Activated CD8-positive, alpha-beta memory T cell treated with anti-CD3 and anti-CD28 coated beads for 36 hours (primary cell): ENCODE results near the gene MCOLN3. TPM values are rescaled to one million over a fixed set of nuclear protein-coding genes. Genes with fewer than 3 reads are reported as not detected.
"Not testable (repeated sequence)": the region's sequence is repeated elsewhere in the genome, so short reads cannot be mapped to it uniquely, and the experiment has no call there.

Experiments
- CTCF ChIA-PET: fragments of 350-600 bp; sonication (Branson Sonifier 250); formaldehyde crosslinking; loops from one replicate; lab custom pipeline; 2021; ENCODE audit warnings: antibody characterized with exemption; lab: Charles Lee
- POLR2A ChIA-PET: fragments of 350-600 bp; sonication (Branson Sonifier 250); formaldehyde crosslinking; loops from one replicate; lab custom pipeline; 2021; ENCODE audit warnings: antibody characterized with exemption; lab: Charles Lee
- total RNA-seq, 2 experiments: library from RNA; stranded (reverse); gene quantifications; one replicate each; pipeline ENCODE4 v1.2.3, GENCODE V29; 2021

The MCOLN3 gene
- total RNA-seq, 2 experiments from 2014 or later = 0.32 to 0.46 TPM

DNA sequence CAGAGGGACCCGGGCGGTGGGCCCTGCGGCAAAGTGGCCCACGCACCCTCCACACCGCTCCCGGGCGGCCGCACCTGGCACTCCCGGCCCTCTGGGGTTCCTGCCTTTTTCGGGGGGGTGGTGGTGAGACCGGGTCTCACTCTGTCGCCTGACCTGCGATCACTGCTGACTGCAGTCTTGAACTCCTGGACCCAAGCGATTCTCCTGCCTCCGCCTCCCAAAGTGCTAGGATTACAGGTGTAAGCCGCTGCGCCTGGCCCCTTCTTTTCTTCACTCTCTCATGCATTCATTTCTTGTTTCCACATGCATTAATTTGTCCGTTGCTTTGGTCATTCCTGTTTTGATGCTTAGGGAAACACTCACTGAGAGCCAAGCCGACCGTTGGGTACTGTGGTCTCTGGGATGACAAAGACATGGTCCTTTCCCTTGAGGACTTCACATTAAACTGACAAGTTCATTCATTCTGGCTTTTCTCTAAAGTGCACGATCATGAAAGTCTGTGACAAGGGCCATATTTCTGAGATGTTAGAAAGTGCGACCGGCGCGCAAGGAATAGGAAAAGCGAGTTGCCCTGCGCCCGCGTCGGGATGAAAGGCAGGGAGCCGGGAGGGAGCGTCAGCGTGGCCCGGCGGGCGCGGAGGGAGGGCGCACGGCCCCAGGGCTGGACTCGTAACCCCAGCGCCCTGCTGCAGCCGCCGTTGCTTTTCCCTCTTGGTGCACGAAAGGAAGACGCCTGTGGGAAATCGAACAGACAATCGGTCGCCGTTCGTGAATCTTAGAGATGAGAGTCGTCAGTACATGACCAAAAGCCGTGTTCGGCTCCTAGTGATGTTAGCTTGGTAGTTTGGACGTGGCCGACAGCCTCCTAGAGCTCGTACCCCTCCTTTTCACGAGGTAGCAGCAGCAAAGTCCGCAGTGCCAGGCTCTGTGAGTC lies 50.4 kb downstream of the MCOLN3 start:
- ChIA-PET POLR2A (no interaction called here), CTCF (interaction anchor here (0.7 to 2.5 kb wide), 4 partner anchors 30 to 262 kb away, joined by 3 to 9 read pairs (median 4); partner anchors contain the start of gene C1orf52)

GRCh38 chr1:84996846-84997666 lies 51.2 kb downstream of the MCOLN3 start, which contains the start of gene MCOLN2:
TSS of gene MCOLN2 (minus strand) at chr1:84997113. CDS start at chr1:84996872, 241 bp downstream.
- POLR2A ChIA-PET = interaction anchor here (0.6 to 2.3 kb wide), 4 partner anchors 27 to 169 kb away, joined by 3 to 5 read pairs (median 4); no protein-coding TSS in a partner anchor
- CTCF ChIA-PET = interaction anchor here (1.2 to 2.5 kb wide), 3 partner anchors 25 to 52 kb away, joined by 4 to 18 read pairs (median 9); no protein-coding TSS in a partner anchor

DNA sequence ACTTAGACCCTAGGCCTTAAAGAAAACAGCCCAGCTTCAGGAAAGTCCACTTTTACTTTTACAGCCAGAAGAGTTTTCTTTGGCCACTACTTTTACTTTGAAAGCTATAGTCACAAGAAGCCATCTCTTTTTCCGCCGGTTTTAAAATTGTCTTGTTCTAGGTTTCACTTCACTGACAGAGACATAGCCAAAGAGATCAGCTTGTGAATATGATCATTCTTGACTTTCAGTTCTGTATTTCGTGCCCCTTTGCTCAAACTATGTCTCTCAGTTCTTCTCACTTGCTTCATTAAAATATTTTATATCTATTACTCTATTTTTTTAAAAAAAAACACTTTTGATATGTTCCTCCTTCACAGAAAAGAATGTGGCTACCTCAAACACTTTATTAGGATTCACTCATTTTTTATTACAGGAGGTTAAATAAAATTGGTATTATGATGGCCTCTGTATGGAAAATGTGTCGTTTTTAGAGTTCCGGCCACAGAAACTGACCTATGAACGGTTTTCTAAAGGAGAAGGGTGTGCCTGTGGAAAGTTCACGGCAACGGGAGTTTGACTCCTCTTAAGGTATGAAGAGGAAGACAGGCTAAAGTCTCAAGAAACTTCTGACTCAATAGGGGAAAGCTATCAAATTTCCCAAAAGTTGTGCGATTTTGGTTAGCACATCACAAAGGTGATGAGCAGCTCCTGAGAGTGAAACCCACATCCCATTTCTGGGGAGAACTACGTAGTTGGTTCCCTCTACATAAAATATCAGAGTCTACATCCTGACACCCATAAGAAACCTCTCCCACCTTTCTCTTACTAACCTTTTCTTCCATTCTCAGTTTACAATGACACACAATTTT lies 52.6 kb downstream of the MCOLN3 start:
- CTCF ChIA-PET = interaction anchor here (0.7 to 2.5 kb wide), 5 partner anchors 24 to 51 kb away, joined by 3 to 18 read pairs (median 4); no protein-coding TSS in a partner anchor
- POLR2A ChIA-PET = interaction anchor here (0.6 to 2.3 kb wide), 7 partner anchors 24 to 271 kb away, joined by 3 to 9 read pairs (median 5); no protein-coding TSS in a partner anchor

GRCh38 chr1:84991097-84991920 lies 57.0 kb downstream of the MCOLN3 start:
- ChIA-PET CTCF (interaction anchor here (0.9 to 2.3 kb wide), 3 partner anchors 36 to 48 kb away, joined by 3 to 7 read pairs (median 3); no protein-coding TSS in a partner anchor), POLR2A (interaction anchor here (0.5 to 0.7 kb wide), 2 partner anchors 20 to 902 kb away, joined by 3 read pairs; no protein-coding TSS in a partner anchor)

DNA sequence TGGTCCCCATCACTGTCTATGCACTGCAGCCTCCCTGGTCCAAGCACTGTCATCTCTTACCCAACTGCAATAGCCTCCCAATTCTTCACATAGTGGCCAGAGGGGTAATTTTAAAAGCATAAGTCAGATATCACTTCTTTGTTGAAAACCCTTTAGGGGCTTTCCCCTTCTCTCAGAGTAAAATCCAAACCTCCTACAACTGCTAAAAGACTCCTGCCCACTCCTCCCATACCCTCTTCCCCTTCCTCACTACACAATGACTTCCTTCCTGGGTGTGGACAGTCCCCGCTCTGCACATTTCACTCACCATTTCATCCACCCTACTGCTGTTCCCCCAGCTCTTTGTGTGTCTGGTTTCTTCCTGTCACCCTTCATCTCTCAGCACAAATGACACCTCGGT lies 59.7 kb downstream of the MCOLN3 start:
- CTCF ChIA-PET = no interaction called here
- POLR2A ChIA-PET = no interaction called here

- CTCF ChIA-PET, POLR2A ChIA-PET: not testable (repeated sequence)
Measured at GRCh38 chr1:84986561-84986960, 61.7 kb downstream of the MCOLN3 start.

- POLR2A ChIA-PET = no interaction called here
- CTCF ChIA-PET = no interaction called here
Measured at GRCh38 chr1:84985365-84985764, 62.9 kb downstream of the MCOLN3 start.

DNA sequence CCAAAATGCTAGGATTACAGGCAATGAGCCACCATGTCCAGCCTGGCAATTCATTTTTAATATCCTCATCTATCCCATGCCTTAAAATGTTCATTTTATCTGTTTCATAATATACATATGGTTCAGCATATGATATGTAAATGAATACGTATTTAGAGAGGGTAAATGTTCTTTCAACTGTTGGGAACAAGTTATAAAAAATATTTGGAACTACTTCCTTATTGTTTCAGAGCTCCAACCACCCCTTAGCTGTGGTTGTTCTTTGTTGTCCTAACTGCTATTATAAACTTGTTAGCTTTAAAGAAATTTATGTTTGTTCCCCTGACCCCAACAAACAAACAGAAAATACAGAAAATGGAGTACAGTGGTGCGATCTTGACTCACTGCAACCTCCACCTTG lies 65.9 kb downstream of the MCOLN3 start:
- POLR2A ChIA-PET = no interaction called here
- CTCF ChIA-PET = no interaction called here

DNA sequence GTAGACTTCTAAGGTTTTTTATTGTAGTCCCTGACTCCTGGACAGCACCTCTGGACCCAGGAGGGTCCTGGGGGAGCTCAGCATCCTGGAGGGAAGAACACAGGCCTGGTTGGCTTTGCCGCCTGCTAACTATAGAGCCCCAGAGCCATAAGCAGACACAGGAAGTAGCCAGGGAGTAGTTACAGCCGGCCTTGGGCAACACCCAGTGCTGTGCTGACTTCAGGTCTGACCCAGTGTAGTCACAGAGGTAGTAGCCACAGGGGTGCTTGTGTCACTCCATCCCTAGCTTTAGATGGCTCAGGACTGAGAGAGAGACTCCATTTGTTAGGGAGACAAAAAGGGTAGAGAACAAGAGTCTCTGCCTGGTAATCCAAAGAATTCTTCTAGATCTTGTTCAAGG lies 73.3 kb downstream of the MCOLN3 start:
- POLR2A ChIA-PET = no interaction called here
- CTCF ChIA-PET = no interaction called here

DNA sequence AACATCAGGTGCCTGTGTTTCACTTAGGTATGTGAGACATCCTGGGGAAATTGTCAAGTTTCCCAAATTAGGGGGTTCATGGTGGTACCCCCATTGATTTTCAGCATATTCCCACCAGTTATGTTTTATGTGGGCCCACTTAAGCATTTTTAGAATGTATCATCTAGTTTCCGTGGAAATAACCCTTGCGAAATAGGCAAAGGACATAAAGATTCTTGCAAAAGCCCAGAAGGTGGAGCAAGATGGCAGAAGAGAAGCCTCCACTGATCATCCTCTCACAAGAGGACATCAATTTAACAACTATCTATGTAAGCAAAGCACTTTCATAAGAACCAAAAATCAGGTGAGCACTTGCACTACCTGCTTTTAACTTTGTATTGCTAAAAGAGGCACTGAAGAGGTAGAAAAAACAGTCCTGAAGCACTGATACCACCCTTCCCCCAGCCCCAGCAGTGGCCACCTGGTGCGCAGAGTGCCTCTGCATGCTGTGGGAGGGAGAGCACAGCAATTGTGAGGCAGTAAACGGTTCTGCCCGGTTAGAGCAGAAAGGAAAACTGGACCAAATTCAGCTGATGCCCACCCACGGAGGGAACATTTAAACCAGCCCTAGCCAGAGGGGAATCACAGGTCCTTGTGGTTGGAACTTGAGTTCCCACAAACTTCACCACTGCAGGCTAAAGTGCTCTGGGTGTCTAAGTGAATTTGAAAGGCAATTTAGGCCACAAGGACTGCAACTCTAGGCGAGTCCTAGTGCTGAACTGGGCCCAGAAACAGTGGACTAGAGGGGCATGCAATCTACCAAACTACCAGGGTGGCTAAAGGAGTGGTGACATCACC lies 74.6 kb downstream of the MCOLN3 start:
- POLR2A ChIA-PET = interaction anchor here (2.5 kb wide), 1 partner anchor 22 kb away, joined by 9 read pairs; no protein-coding TSS in a partner anchor
- CTCF ChIA-PET = interaction anchor here (1.2 kb wide), 1 partner anchor 14 kb away, joined by 3 read pairs; no protein-coding TSS in a partner anchor

DNA sequence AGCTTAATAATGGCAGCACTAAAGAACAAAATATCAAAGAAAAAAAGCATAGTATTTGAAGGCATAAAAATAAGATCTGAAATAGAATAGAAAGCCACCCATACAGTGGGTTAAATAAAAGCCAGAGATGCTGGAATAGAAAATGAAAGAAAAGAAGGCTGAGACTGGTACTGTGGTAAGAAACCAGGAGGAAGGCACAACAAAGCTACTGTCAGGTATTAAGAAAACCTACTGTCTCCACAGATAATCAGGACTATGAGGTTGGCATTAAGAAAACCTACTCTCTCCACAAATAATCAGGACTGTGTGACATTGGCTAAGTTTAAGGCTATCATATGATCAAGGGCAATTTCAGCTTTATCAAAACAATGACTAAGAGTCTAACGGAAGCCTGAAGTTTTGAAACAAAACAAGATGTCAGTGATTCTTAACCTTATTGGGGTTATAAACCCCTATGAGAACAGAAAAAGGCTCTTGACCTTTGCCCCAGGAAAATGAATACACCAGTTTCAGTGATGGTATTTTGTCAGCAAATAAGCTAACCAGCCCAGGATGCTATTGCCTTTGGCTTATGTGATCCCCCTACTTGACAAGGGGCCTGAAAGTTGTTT lies 75.8 kb downstream of the MCOLN3 start:
- ChIA-PET POLR2A (interaction anchor here (2.5 kb wide), 1 partner anchor 23 kb away, joined by 9 read pairs; no protein-coding TSS in a partner anchor), CTCF (interaction anchor here (0.9 to 1.4 kb wide), 3 partner anchors 13 to 28 kb away, joined by 3 to 5 read pairs (median 3); no protein-coding TSS in a partner anchor)

- POLR2A ChIA-PET = interaction anchor here (2.5 kb wide), 1 partner anchor 23 kb away, joined by 9 read pairs; no protein-coding TSS in a partner anchor
Measured at GRCh38 chr1:84971957-84972356, 76.3 kb downstream of the MCOLN3 start.

GRCh38 chr1:84969489-84970250 lies 78.6 kb downstream of the MCOLN3 start:
- CTCF ChIA-PET = interaction anchor here (1.3 to 1.4 kb wide), 2 partner anchors 9 to 11 kb away, joined by 3 to 4 read pairs; no protein-coding TSS in a partner anchor
- POLR2A ChIA-PET = interaction anchor here (1.0 to 1.7 kb wide), 3 partner anchors 10 to 26 kb away, joined by 4 to 11 read pairs (median 5); partner anchors contain the start of gene MCOLN2

More at GRCh38 chr1:84971957-84972356, 76.3 kb downstream of the MCOLN3 start:
- CTCF ChIA-PET = interaction anchor here (0.9 to 1.4 kb wide), 2 partner anchors 24 to 27 kb away, joined by 3 to 5 read pairs; no protein-coding TSS in a partner anchor

DNA sequence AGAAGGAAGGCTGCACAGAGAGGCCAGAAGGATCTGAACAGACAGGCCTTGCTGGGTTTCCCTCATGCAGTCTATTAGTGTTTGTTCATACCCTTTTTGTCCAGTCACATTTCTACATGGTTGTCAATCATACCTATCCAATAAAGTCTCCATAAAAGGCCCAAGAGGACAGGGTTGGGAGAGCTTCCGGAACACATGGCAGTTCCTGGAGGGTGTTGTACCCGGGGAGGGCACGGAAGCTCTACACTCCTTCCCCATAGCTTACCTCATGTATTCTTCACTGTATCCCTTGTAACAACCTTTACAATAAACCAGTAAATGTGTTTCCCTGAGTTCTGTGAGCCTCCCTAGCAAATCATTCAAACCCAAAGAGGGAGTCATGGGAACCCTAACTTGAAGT lies 79.4 kb downstream of the MCOLN3 start:
- ChIA-PET CTCF (interaction anchor here (1.3 to 1.4 kb wide), 2 partner anchors 8 to 10 kb away, joined by 3 to 4 read pairs; no protein-coding TSS in a partner anchor), POLR2A (interaction anchor here (1.4 kb wide), 1 partner anchor 10 kb away, joined by 11 read pairs; no protein-coding TSS in a partner anchor)

DNA sequence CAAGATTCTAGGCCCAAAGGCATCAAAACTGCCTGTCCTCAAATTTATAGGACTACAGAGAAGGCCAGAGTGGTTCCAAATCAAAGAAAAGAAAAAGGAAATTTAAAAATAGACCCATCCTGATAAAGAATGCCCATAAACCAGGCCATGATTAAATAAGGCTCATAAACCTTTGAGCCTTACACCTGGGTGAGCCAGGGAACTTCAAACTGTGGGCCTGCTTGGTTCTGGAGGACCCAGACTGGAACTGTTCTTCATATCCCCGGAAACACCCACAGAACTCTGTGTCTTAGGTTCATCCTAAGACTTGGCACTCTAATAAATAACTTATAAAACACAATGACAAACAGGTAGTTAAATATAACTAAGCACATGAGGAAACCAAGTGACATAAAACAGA lies 80.2 kb downstream of the MCOLN3 start:
- POLR2A ChIA-PET = no interaction called here

More for the DNA sequence above, 80.2 kb downstream of the MCOLN3 start:
- CTCF ChIA-PET = no interaction called here
